OCI-LY3 (cell line): ENCODE measurements around the gene GTF3C4.

ENCODE experiments used
- H2AFZ ChIP-seq: fragments of 200-600, 300-600 bp; shearing (Covaris generic); 2 replicates; pipeline ENCODE4 v1.6.0; 2014; ENCODE audit warnings: antibody characterized with exemption, low read depth, low read length
- H3K27ac ChIP-seq: fragments of 200-600, 300-600 bp; sonication (generic); 2 replicates; pipeline ENCODE4 v1.5.1; 2014; ENCODE audit warnings: mild to moderate bottlenecking, low read length, moderate library complexity, mixed read lengths
- H3K27me3 ChIP-seq: fragments of 200-600, 300-600 bp; sonication (generic); 2 replicates; pipeline ENCODE4 v1.6.1; 2014; ENCODE audit warnings: low read depth, low read length, mixed read lengths
- H3K36me3 ChIP-seq: fragments of 200-600, 300-600 bp; sonication (generic); replicated peaks from 2 replicates; pipeline ENCODE3; 2014; ENCODE audit warnings: low read depth, low read length, mixed read lengths
- H3K4me1 ChIP-seq: fragments of 300-600, 200-600 bp; sonication (generic); 2 replicates; pipeline ENCODE4 v1.6.1; 2014; ENCODE audit warnings: low read length, mixed read lengths
- H3K4me2 ChIP-seq: fragments of 200-600, 300-600 bp; sonication (generic); 2 replicates; pipeline ENCODE4 v1.6.1; 2014; ENCODE audit warnings: low read length, mixed read lengths
- H3K4me3 ChIP-seq: fragments of 300-600, 200-600 bp; sonication (generic); 2 replicates; pipeline ENCODE4 v1.5.1; 2014; ENCODE audit warnings: antibody characterized with exemption, mild to moderate bottlenecking, low read length, moderate library complexity
- H3K79me2 ChIP-seq: fragments of 300-600, 200-600 bp; shearing (Covaris generic); 2 replicates; pipeline ENCODE4 v1.6.1; 2014; ENCODE audit warnings: mild to moderate bottlenecking, low read length, mixed read lengths
- H3K9ac ChIP-seq: fragments of 300-600, 200-600 bp; shearing (Covaris generic); 2 replicates; pipeline ENCODE4 v1.6.0; 2014; ENCODE audit warnings: mild to moderate bottlenecking, low read length, moderate library complexity
- H3K9me3 ChIP-seq: fragments of 200-600, 300-600 bp; shearing (Covaris generic); 2 replicates; pipeline ENCODE4 v1.6.1; 2014; ENCODE audit warnings: low read length, mixed read lengths; ENCODE audit not compliant: insufficient read depth
- H4K20me1 ChIP-seq: fragments of 200-600, 300-600 bp; sonication (generic); 2 replicates; pipeline ENCODE4 v1.6.1; 2016; ENCODE audit warnings: low read length, mixed read lengths; ENCODE audit not compliant: insufficient read depth
- CTCF ChIP-seq: fragments of 200-600, 300-600 bp; sonication (generic); IDR thresholded peaks from 2 replicates; pipeline ENCODE4 v1.5.1; 2014; ENCODE audit warnings: antibody characterized with exemption, low read length, low read depth
- EZH2phosphoT487 ChIP-seq: fragments of 200-600 bp; shearing (Covaris generic); IDR thresholded peaks from 2 replicates; pipeline ENCODE4 v1.6.1; 2018; ENCODE audit warnings: antibody characterized with exemption, mixed run types, low read depth

Gene GTF3C4

GRCh38 chr9:132677976-132678375 lies 7.7 kb downstream of the GTF3C4 start:
- peaks cover 46% of the 10 kb centered on the region for H4K20me1 ChIP-seq
- H3K27ac ChIP-seq, result no peak overlapping the region
- peaks cover 6% of the 10 kb centered on the region for H3K4me1 ChIP-seq
- H3K27me3 ChIP-seq, result no peaks in the 10 kb centered on the region
- no peak overlapping the region for H3K4me2 ChIP-seq
- no peak overlapping the region for H2AFZ ChIP-seq
- no peak overlapping the region for H3K9ac ChIP-seq
- peaks cover 39% of the 10 kb centered on the region for H3K36me3 ChIP-seq
- peaks cover 99% of the 10 kb centered on the region for H3K79me2 ChIP-seq
- TF ChIP-seq CTCF (no peak), EZH2phosphoT487 (no peak)
- no peaks in the 10 kb centered on the region for H3K9me3 ChIP-seq
- no peak overlapping the region for H3K4me3 ChIP-seq

GRCh38 chr9:132679946-132680625 lies 9.8 kb downstream of the GTF3C4 start:
- peaks cover 30% of the 10 kb centered on the region for H4K20me1 ChIP-seq
- H2AFZ ChIP-seq, result no peak overlapping the region
- TF ChIP-seq CTCF (no peak), EZH2phosphoT487 (no peak)
- H3K9me3 ChIP-seq, result no peaks in the 10 kb centered on the region
- peaks cover 6% of the 10 kb centered on the region for H3K4me1 ChIP-seq
- peaks cover 94% of the 10 kb centered on the region for H3K79me2 ChIP-seq
- H3K4me3 ChIP-seq, result no peak overlapping the region
- no peak overlapping the region for H3K9ac ChIP-seq
- no peaks in the 10 kb centered on the region for H3K27me3 ChIP-seq
- H3K36me3 ChIP-seq, result peaks cover 47% of the 10 kb centered on the region
- H3K27ac ChIP-seq, result no peak overlapping the region
- no peak overlapping the region for H3K4me2 ChIP-seq

- Histone ChIP-seq H3K9ac (no peak overlapping the region), H3K27me3 (no peaks in the 10 kb centered on the region), H3K9me3 (no peaks in the 10 kb centered on the region), H3K4me3 (no peak overlapping the region), H3K79me2 (peaks cover 87% of the 10 kb centered on the region), H3K4me1 (peaks cover 6% of the 10 kb centered on the region), H3K4me2 (no peak overlapping the region), H4K20me1 (peaks cover 22% of the 10 kb centered on the region), H2AFZ (no peak overlapping the region), H3K27ac (no peak overlapping the region), H3K36me3 (peaks cover 55% of the 10 kb centered on the region)
- TF ChIP-seq CTCF (no peak), EZH2phosphoT487 (no peak)
Observed at GRCh38 chr9:132681561-132681960, 11.3 kb downstream of the GTF3C4 start.

- Histone ChIP-seq H4K20me1 (peaks cover 16% of the 10 kb centered on the region), H3K79me2 (peaks cover 68% of the 10 kb centered on the region), H3K4me1 (peaks cover 6% of the 10 kb centered on the region), H3K36me3 (peaks cover 58% of the 10 kb centered on the region), H3K4me3 (no peak overlapping the region), H3K27ac (no peak overlapping the region), H3K9me3 (no peaks in the 10 kb centered on the region), H3K9ac (no peak overlapping the region), H2AFZ (no peak overlapping the region), H3K4me2 (no peak overlapping the region), H3K27me3 (no peaks in the 10 kb centered on the region)
- TF ChIP-seq CTCF, result no peak
Observed at GRCh38 chr9:132683873-132684272, 13.6 kb downstream of the GTF3C4 start.
